ENCODE data around the gene FZD10. TPM values are rescaled to one million over a fixed set of nuclear protein-coding genes. Genes with fewer than 3 reads are reported as not detected.

Gene FZD10
- total RNA-seq, 2 donors from 2014 or later: under 0.01 to 0.52 TPM

DNA sequence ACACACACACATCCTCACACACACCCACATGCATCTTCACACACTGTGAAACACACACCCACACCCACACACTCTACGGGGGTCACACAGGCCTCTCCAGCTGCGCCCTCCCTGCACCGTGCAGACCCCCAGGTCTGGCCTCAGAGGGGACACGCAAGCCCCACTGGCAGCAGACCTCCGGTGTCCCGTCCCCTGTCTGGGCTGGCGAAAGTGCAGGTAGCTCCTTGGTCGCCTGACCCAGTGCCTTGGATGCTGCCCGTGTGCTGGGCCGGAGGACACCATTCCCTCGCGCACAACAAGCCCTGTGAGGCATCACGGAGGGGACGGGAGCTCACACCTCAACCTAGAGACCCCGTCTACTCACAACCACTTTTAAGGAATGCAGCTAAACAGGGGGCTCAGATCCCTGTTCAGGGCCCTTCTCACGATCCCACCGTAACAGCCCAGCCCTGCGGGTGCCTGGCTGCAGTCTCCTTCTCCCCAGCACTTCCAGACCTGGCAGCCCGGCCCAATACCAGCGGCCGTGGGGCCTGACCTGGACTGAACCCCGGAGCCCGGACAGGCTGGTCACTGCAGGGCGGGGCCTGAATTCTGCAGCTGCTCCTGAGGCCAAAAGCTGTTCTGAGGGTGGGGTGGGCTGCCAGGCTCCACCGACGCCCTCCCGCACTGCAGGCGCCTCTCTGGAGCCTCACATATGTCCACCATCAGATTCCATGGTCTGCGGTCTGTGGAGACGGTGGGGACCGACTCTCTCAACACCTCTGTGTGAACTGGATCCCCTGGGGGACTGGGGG, 42.1 kb upstream of the FZD10 start:
- Histone ChIP-seq H3K4me3 (no peak overlapping the region), H3K4me1 (no peaks in the 10 kb centered on the region), H3K36me3 (replicated peaks in 1 of 2; ENCODE audit: insufficient read depth in 1 of 2, low read depth in 2 of 2) (no peaks in the 10 kb centered on the region), H3K27ac (no peak overlapping the region), H3K9me3 (no peaks in the 10 kb centered on the region), H3K27me3 (no peaks in the 10 kb centered on the region)
- DNase-seq (no peak), ATAC-seq (no peak)
- 74 to 75% methylated on average over 11 to 30 of the region's 31 CpGs for WGBS, 2 donors
- TF ChIP-seq POLR2A (IDR thresholded peaks at IDR 0.05): no peak
- TF ChIP-seq, protein P1, sequence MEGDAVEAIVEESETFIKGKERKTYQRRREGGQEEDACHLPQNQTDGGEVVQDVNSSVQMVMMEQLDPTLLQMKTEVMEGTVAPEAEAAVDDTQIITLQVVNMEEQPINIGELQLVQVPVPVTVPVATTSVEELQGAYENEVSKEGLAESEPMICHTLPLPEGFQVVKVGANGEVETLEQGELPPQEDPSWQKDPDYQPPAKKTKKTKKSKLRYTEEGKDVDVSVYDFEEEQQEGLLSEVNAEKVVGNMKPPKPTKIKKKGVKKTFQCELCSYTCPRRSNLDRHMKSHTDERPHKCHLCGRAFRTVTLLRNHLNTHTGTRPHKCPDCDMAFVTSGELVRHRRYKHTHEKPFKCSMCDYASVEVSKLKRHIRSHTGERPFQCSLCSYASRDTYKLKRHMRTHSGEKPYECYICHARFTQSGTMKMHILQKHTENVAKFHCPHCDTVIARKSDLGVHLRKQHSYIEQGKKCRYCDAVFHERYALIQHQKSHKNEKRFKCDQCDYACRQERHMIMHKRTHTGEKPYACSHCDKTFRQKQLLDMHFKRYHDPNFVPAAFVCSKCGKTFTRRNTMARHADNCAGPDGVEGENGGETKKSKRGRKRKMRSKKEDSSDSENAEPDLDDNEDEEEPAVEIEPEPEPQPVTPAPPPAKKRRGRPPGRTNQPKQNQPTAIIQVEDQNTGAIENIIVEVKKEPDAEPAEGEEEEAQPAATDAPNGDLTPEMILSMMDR (IDR thresholded peaks at IDR 0.05): no peak
- intact Hi-C loops (cut with DNase I): no loop called here

GRCh38 chr12:130121226-130122000, 40.9 kb upstream of the FZD10 start:
- TF ChIP-seq POLR2A (IDR thresholded peaks at IDR 0.05): no peak
- TF ChIP-seq, protein P1 (IDR thresholded peaks at IDR 0.05): no peak
- H3K4me1 ChIP-seq: no peaks in the 10 kb centered on the region
- 39% methylated on average over 11 of the region's 11 CpGs for WGBS, 2 donors
- no peak overlapping the region for H3K4me3 ChIP-seq
- H3K27me3 ChIP-seq: no peaks in the 10 kb centered on the region
- H3K9me3 ChIP-seq: no peaks in the 10 kb centered on the region
- no peak for DNase-seq
- H3K36me3 ChIP-seq (replicated peaks in 1 of 2; ENCODE audit: insufficient read depth in 1 of 2, low read depth in 2 of 2): no peaks in the 10 kb centered on the region
- H3K27ac ChIP-seq: no peak overlapping the region
- intact Hi-C loops (cut with DNase I): no loop called here
- ATAC-seq: no peak

DNA sequence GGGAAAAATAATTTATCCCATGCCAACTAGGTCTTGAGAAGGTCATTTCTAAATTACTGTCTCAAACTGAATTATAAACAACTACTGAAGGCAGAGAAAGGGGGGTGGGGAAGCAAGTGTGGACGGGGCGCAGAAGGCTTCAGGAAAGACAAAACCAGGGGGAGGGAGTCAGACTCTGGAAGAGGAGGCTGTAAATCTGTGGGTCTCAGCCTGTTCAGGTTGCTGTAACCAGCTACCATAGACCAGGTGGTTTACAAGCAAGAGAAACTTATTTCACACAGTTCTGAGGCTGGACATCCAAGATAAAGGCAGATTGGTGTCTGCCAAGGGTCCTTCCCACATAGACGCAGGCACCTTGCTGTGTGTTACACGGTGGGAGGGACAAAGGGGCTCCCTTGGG, 39.9 kb upstream of the FZD10 start:
- Histone ChIP-seq H3K36me3 (replicated peaks in 1 of 2; ENCODE audit: insufficient read depth in 1 of 2, low read depth in 2 of 2) (no peaks in the 10 kb centered on the region), H3K4me3 (no peak overlapping the region), H3K27me3 (no peaks in the 10 kb centered on the region), H3K9me3 (no peaks in the 10 kb centered on the region), H3K27ac (no peak overlapping the region), H3K4me1 (no peaks in the 10 kb centered on the region)
- no peak for DNase-seq
- TF ChIP-seq, protein P1 (IDR thresholded peaks at IDR 0.05): no peak
- TF ChIP-seq POLR2A (IDR thresholded peaks at IDR 0.05): no peak
- no peak for ATAC-seq
- whole genome bisulfite sequencing, 2 donors: 46 to 59% methylated on average over 3 to 4 of the region's 4 CpGs
- intact Hi-C loops (cut with DNase I): no loop called here

GRCh38 chr12:130124106-130124505, 38.2 kb upstream of the FZD10 start:
- WGBS, 2 donors: 56 to 80% methylated on average over 3 to 4 of the region's 4 CpGs
- Histone ChIP-seq H3K36me3 (replicated peaks in 1 of 2; ENCODE audit: insufficient read depth in 1 of 2, low read depth in 2 of 2) (no peaks in the 10 kb centered on the region), H3K27me3 (no peaks in the 10 kb centered on the region), H3K4me1 (no peaks in the 10 kb centered on the region), H3K4me3 (no peak overlapping the region), H3K27ac (no peak overlapping the region), H3K9me3 (peaks cover 0 to 2% (median 0%) of the 10 kb centered on the region in 3 donors)
- ATAC-seq (no peak), DNase-seq (no peak)
- intact Hi-C loops (cut with DNase I): no loop called here
- no peak for TF ChIP-seq POLR2A (IDR thresholded peaks at IDR 0.05)
- TF ChIP-seq, protein P1 (IDR thresholded peaks at IDR 0.05): no peak

Data from body of pancreas (tissue), 4 donors.